ENCODE data around the gene GAL3ST3. TPM values are rescaled to one million over a fixed set of nuclear protein-coding genes. Genes with fewer than 3 reads are reported as not detected.
"Not testable (repeated sequence)": the region's sequence is repeated elsewhere in the genome, so short reads cannot be mapped to it uniquely, and the experiment has no call there.

GAL3ST3 gene
- total and polyA plus RNA-seq, 10 of the 15 experiments (the other 5 are each of a cell fraction or from before 2014, with no cell fraction given): 0.06 to 0.12 TPM; not detected in 8

DNA sequence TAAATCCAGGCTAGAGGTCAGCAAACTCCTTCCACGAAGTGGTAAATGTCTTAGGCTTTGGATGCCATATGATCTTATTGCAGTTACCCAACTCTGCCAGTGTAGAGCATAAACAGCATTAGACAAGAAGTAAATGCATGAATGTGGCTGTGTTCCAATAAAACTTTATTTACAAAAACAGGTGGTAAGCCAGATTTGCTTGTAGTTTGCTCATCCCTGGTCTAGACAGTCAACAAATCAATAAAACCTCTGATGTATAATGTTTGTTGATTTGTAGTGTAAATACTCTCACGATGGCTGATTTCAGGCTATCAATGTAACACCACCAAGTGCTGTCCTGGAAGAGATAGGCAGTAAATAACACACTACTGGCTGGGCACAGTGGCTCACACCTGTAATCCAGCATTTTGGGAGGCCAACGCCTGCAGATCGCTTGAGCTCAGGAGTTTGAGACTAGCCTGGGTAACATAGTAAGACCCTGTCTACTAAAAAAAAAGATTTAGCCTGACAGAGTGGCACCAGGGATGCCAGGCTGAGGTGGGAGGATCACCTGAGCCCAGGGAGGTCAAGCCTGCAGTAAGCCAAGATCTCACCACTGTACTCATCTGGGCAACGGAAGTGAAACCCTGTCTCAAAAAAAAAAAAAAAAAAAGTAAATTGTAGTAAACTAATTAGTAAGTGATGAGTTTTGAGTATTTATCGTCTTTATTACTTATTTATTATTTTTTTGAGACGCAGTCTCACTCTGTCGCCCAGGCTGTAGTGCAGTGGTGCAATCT lies 15.8 kb downstream of the GAL3ST3 start (continued):
- TF ChIP-seq, protein P1, sequence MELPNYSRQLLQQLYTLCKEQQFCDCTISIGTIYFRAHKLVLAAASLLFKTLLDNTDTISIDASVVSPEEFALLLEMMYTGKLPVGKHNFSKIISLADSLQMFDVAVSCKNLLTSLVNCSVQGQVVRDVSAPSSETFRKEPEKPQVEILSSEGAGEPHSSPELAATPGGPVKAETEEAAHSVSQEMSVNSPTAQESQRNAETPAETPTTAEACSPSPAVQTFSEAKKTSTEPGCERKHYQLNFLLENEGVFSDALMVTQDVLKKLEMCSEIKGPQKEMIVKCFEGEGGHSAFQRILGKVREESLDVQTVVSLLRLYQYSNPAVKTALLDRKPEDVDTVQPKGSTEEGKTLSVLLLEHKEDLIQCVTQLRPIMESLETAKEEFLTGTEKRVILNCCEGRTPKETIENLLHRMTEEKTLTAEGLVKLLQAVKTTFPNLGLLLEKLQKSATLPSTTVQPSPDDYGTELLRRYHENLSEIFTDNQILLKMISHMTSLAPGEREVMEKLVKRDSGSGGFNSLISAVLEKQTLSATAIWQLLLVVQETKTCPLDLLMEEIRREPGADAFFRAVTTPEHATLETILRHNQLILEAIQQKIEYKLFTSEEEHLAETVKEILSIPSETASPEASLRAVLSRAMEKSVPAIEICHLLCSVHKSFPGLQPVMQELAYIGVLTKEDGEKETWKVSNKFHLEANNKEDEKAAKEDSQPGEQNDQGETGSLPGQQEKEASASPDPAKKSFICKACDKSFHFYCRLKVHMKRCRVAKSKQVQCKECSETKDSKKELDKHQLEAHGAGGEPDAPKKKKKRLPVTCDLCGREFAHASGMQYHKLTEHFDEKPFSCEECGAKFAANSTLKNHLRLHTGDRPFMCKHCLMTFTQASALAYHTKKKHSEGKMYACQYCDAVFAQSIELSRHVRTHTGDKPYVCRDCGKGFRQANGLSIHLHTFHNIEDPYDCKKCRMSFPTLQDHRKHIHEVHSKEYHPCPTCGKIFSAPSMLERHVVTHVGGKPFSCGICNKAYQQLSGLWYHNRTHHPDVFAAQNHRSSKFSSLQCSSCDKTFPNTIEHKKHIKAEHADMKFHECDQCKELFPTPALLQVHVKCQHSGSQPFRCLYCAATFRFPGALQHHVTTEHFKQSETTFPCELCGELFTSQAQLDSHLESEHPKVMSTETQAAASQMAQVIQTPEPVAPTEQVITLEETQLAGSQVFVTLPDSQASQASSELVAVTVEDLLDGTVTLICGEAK (IDR thresholded peaks at IDR 0.05; ENCODE audit: borderline replicate concordance): peak; percentile 83
- TF ChIP-seq TBL1XR1 (IDR thresholded peaks at IDR 0.05; ENCODE audit: low read depth, low read length): no peak
- no peak for TF ChIP-seq IKZF1 (conservative IDR thresholded peaks at IDR 0.05)

DNA sequence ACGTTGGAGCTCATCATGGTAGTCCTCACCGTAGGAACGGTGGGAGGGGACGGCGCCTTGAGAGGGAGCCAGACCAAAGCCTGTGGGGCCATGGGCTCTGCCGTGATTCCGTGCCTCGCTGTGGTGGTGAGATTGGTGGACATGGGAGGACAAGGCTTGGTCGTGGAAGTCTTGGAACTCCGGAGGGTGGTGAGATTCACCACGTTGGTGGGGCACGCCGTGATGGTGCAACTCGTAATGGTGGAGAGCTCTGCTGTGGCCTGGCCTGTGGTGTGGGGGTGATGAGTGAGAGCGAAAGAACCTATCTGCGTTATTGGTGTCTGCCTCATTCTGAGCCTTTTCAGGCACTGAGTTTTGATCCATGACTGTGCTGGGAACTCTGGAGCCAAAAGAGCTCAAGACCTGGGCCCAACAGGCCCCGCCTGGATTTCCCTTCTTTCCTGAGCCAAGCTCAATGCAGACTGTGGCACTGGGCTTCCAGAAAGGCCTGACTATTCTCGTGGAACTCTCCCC lies 22.9 kb downstream of the GAL3ST3 start, which contains the start of gene CATSPER1:
CATSPER1 (minus strand) TSS at position 463 of the 513 bp plus-strand sequence; CDS start at position 363, 100 bp downstream.
- ChIA-PET SMC1A (ENCODE audit: uncharacterized antibody, unreplicated experiment) (interaction anchor here (1.8 kb wide), 1 partner anchor 18 kb away, joined by 6 read pairs; no protein-coding TSS in a partner anchor), POLR2A (no interaction called here), CTCF (interaction anchor here (0.6 to 6.6 kb wide), 7 partner anchors 20 to 675 kb away, joined by 3 to 43 read pairs (median 4); no protein-coding TSS in a partner anchor), RAD21 (ENCODE audit: unreplicated experiment) (no interaction called here)
- no peak within 1 kb of the TSS for H2AFZ ChIP-seq (ENCODE audit: control insufficient read depth, low read depth, low read length)
- no peak for DNase-seq (ENCODE audit: low read depth, low spot score)
- in situ Hi-C loops (cut with MboI) (no loop called here), intact Hi-C loops (cut with micrococcal nuclease; ENCODE audit: unreplicated experiment) (no loop called here)
- no peaks in the 10 kb centered on the region for H3K79me2 ChIP-seq (ENCODE audit: control insufficient read depth, insufficient read depth, low read length)
- WGBS (ENCODE audit: insufficient coverage, insufficient replicate concordance, low lambda C conversion rate, missing lambda C conversion rate): 62% methylated on average over 18 of the region's 18 CpGs
- no peak within 1 kb of the TSS for H3K27ac ChIP-seq (ENCODE audit: control insufficient read depth, insufficient read depth)
- H3K4me2 ChIP-seq (ENCODE audit: control insufficient read depth, insufficient read depth): no peak within 1 kb of the TSS
- TF ChIP-seq RFX5 (IDR thresholded peaks at IDR 0.05; ENCODE audit: low read depth, low read length) (no peak), FOXM1 (IDR thresholded peaks at IDR 0.05; ENCODE audit: low read depth, low read length) (no peak)
- BruUV-seq (replicated peaks): no TSS peak
- H4K20me1 ChIP-seq (ENCODE audit: control insufficient read depth, insufficient read depth): no peaks in the 10 kb centered on the region
- FAIRE-seq: no peak
- no peak within 1 kb of the TSS for H3K4me3 ChIP-seq
- H3K27me3 ChIP-seq (replicated peaks in 1 of 2; ENCODE audit: control insufficient read depth in 2 of 2, insufficient read depth in 2 of 2, low read length in 1 of 2): 0 out of 4 replicates have a peak, but pooled peaks cover 0 to 3% of the 10 kb centered on the region in 2 experiments
- H3K36me3 ChIP-seq (ENCODE audit: control insufficient read depth in 2 of 2, insufficient read depth in 2 of 2, low read length in 1 of 2): no peaks in the 10 kb centered on the region
- H3K9me3 ChIP-seq (replicated peaks; ENCODE audit: control insufficient read depth, insufficient read depth, low read length): no peaks in the 10 kb centered on the region
- no peaks in the 10 kb centered on the region for H3K4me1 ChIP-seq (ENCODE audit: control insufficient read depth, insufficient read depth, low read length)
- H3K9ac ChIP-seq (ENCODE audit: control insufficient read depth, insufficient read depth, low read length): no peak within 1 kb of the TSS
- no peak for ATAC-seq

DNA sequence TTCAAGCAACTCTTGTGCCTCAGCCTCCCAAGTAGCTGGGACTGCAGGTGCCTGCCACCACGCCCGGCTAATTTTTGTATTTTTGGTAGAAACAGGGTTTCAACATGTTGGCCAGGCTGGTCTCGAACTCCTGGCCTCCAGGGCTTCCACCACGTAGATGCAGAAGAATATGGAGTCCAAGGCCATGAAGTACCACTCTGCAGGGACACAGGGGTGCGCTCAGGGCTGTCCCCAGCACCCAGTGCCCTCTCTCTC lies 25.8 kb downstream of the GAL3ST3 start:
- DNase-seq (ENCODE audit: low read depth, low spot score); ATAC-seq; H3K9ac ChIP-seq (ENCODE audit: control insufficient read depth, insufficient read depth, low read length); H3K9me3 ChIP-seq (replicated peaks; ENCODE audit: control insufficient read depth, insufficient read depth, low read length); FAIRE-seq; intact Hi-C loops (cut with micrococcal nuclease; ENCODE audit: unreplicated experiment); BruUV-seq (replicated peaks); H3K27ac ChIP-seq (ENCODE audit: control insufficient read depth, insufficient read depth); H3K4me1 ChIP-seq (ENCODE audit: control insufficient read depth, insufficient read depth, low read length); H4K20me1 ChIP-seq (ENCODE audit: control insufficient read depth, insufficient read depth); in situ Hi-C loops (cut with MboI); H2AFZ ChIP-seq (ENCODE audit: control insufficient read depth, low read depth, low read length); H3K36me3 ChIP-seq (ENCODE audit: control insufficient read depth in 2 of 2, insufficient read depth in 2 of 2, low read length in 1 of 2); H3K4me2 ChIP-seq (ENCODE audit: control insufficient read depth, insufficient read depth); H3K4me3 ChIP-seq; H3K79me2 ChIP-seq (ENCODE audit: control insufficient read depth, insufficient read depth, low read length); H3K27me3 ChIP-seq (replicated peaks in 1 of 2; ENCODE audit: control insufficient read depth in 2 of 2, insufficient read depth in 2 of 2, low read length in 1 of 2): not testable (repeated sequence)
- CTCF ChIA-PET: interaction anchor here (1.1 to 2.8 kb wide), 18 partner anchors 13 to 317 kb away, joined by 3 to 31 read pairs (median 6); partner anchors contain the start of genes BANF1, CCDC85B, EIF1AD and FIBP
- SMC1A ChIA-PET (ENCODE audit: uncharacterized antibody, unreplicated experiment): interaction anchor here (0.9 to 1.9 kb wide), 4 partner anchors 21 to 245 kb away, joined by 3 to 10 read pairs (median 4); no protein-coding TSS in a partner anchor
- 14% methylated on average over 5 of the region's 5 CpGs for WGBS (ENCODE audit: insufficient coverage, insufficient replicate concordance, low lambda C conversion rate, missing lambda C conversion rate)
- RAD21 ChIA-PET (ENCODE audit: unreplicated experiment): interaction anchor here (1.3 to 1.5 kb wide), 2 partner anchors 22 to 113 kb away, joined by 4 read pairs; no protein-coding TSS in a partner anchor
- POLR2A ChIA-PET: interaction anchor here (0.6 to 0.7 kb wide), 2 partner anchors 30 to 514 kb away, joined by 4 to 6 read pairs; no protein-coding TSS in a partner anchor
